GM23338 (cell line): ENCODE results near the gene TLCD3B.

ENCODE experiments used
- CTCF ChIP-seq, 2 experiments: fragments of 200-600 bp in 1 of 2; sonication (generic) in 1 of 2; conservative IDR thresholded peaks; 2 replicates each; pipeline versions ENCODE4 v1.5.1 to v1.6.1; 2016 to 2017; ENCODE audit warnings: antibody characterized with exemption in 2 of 2, low read depth in 2 of 2, mild to moderate bottlenecking in 2 of 2, moderate library complexity in 1 of 2
- JUNB ChIP-seq: IDR thresholded peaks from one replicate; pipeline ENCODE4 v1.6.1; 2016; ENCODE audit warnings: antibody characterized with exemption; ENCODE audit not compliant: unreplicated experiment
- POLR2AphosphoS5 ChIP-seq: IDR thresholded peaks from 2 replicates; pipeline ENCODE4 v1.6.1; 2016; ENCODE audit warnings: antibody characterized with exemption, low read depth
- REST ChIP-seq: IDR thresholded peaks from one replicate; pipeline ENCODE4 v1.6.1; 2018; ENCODE audit warnings: antibody characterized with exemption; ENCODE audit not compliant: unreplicated experiment

GRCh38 chr16:30063893-30064728 is 33.0 kb upstream of the TLCD3B start:
- TF ChIP-seq CTCF (conservative IDR thresholded peaks at IDR 0.05; ENCODE audit: low read depth in 2 of 2) = peak in 1 of 2 experiments; percentile 52; a peak in 2 of 4 replicates
- TF ChIP-seq JUNB = no peak
- TF ChIP-seq POLR2AphosphoS5 = no peak
- no peak for TF ChIP-seq REST
